ENCODE measurements around the gene TBC1D14.

- no peak for TF ChIP-seq POLR2A (IDR thresholded peaks at IDR 0.05; ENCODE audit: low read depth, low read length)
- no peak for TF ChIP-seq SPI1 (IDR thresholded peaks at IDR 0.05; ENCODE audit: low read depth, low read length)
These were observed 113.9 kb downstream of the TBC1D14 start for GRCh38 chr4:7023486-7023885.

Data from GM12891 (cell line).